SK-MEL-5 (cell line): ENCODE measurements around the gene SERPINC1. TPM values are rescaled to one million over a fixed set of nuclear protein-coding genes. Genes with fewer than 3 reads are reported as not detected.

Experiments used
- small RNA-seq, 2 experiments: library from RNA; depleted of rRNA; stranded (forward); fragments of <200 nt; gene quantifications; one replicate each; pipeline ENCODE3, GENCODE V24; 2014
- total RNA-seq: library from RNA; depleted of rRNA; stranded (reverse); fragments of >200 nt; shearing (Covaris generic); gene quantifications from 2 replicates; pipeline ENCODE4 v1.2.3, GENCODE V29; 2014; rRNA removed

Gene SERPINC1
- total RNA-seq, 1 experiment from 2014 or later = not detected

Small RNA genes lying within 50 kb of the gene (small RNA-seq; reads per million reads assigned to genes)
- gene RNA5SP67 = 0.66 to 7.5 reads per million in 2 experiments

Other genes starting within 250 kb of the SERPINC1 start
- 0.11 TPM in 1 of 2 replicates, not detected in the other for gene ANKRD45, start 247.5 kb downstream of the SERPINC1 start, total RNA-seq
- 12.3 and 15.9 TPM in 2 replicates for gene KLHL20, start 202.3 kb downstream of the SERPINC1 start, total RNA-seq
- gene DARS2, start 92.7 kb downstream of the SERPINC1 start, total RNA-seq = 38.6 and 49.5 TPM in 2 replicates
- 24.0 and 28.0 TPM in 2 replicates for gene CENPL, start 92.4 kb downstream of the SERPINC1 start, total RNA-seq
- gene GAS5, start 49.3 kb downstream of the SERPINC1 start, total RNA-seq = 588 and 660 TPM in 2 replicates
- 8.0 and 8.3 TPM in 2 replicates for gene ZBTB37, start 48.9 kb downstream of the SERPINC1 start, total RNA-seq
- gene RC3H1, start 105.0 kb upstream of the SERPINC1 start, total RNA-seq = 25.3 and 30.0 TPM in 2 replicates
- 31.2 and 32.0 TPM in 2 replicates for gene RABGAP1L, start 242.2 kb upstream of the SERPINC1 start, total RNA-seq